Stimulated activated CD8-positive, alpha-beta memory T cell treated with anti-CD3 and anti-CD28 coated beads, Interleukin-7, amount 100 ng/mL, for 24 hours (primary cell): ENCODE measurements around the gene TOB2.

Experiments used
- DNase-seq: peaks from one replicate; pipeline ENCODE4 v3.0.0-alpha.2; 2020; ENCODE audit warnings: low read depth

TOB2 gene, protein sequence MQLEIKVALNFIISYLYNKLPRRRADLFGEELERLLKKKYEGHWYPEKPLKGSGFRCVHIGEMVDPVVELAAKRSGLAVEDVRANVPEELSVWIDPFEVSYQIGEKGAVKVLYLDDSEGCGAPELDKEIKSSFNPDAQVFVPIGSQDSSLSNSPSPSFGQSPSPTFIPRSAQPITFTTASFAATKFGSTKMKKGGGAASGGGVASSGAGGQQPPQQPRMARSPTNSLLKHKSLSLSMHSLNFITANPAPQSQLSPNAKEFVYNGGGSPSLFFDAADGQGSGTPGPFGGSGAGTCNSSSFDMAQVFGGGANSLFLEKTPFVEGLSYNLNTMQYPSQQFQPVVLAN

DNA sequence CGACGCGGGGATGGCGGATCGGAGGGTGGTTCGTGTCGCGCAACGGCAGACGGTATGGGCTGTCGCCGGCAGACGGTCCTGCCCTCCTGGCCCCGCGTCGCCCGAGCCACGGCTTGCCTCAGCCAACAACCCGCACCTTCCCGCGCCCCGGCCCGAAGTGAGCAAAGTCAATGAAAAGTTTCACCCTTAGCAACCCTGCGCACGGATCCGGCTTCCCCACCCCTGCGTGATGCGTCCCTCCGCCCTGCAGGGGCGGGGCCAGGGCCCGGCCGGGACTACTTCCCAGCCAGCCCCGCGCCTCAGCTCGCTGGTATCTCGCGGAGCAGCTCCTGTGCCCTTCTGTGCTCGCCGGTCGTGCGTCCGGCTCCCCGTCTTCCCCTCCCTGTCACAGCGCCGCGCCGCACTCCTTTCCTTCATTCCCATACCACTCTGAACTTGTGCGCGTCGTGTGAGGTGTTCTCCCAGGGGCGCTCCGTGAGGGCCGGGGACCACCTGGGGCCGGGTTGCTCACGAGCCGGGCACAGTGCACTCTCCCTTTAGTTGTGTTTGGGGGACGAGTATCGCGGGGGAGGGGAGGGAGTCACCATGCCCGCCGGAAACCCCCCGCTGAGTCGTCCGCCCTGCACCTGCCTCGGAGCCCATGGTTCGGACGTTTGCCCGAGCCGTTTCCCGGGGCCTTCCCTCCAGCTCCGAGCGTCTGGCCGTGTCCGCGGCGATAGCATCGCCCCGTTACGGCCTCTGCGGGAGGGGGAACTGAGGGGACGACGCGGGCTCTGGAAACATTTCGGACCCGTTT lies at the start of gene TOB2:
TOB2 (minus strand) TSS at position 163 of the 796 bp plus-strand sequence. CDS start 9,456 bp downstream, outside the sequence.
- DNase-seq = peak; percentile 79

DNA sequence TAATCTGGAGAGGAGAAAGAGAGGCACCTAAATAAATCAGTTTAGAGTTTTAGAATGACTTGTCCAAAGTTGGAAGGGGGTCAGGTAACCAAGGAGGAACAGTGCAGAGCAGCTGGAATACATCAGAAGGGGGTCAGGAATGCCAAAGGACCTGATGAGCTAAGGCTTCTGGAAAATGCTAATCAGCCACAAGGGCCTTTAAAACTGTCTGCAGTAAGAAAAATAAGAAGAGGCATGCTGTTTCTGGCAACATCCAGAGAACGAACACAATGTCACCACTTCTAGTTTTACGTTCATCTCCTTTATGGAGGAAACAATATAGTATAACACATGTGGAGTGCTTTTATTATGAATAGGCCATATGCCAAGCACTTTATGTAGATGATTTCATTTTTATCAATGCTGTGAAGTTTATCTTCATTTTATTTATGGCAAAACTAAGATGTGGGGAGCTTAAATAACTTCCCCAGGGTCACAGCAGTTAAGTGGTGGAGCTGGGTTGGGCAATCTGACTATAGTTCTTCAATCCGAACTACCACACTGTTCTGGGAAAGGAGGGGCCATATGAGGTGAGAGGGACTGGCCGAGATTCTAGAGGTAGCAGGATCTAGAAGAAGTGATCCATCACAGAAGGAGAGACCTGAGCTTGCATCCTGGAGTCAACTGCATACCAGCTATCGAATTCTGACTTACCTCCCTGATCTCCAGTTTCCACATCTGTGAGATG lies 44.9 kb upstream of the TOB2 start:
- DNase-seq = no peak

DNA sequence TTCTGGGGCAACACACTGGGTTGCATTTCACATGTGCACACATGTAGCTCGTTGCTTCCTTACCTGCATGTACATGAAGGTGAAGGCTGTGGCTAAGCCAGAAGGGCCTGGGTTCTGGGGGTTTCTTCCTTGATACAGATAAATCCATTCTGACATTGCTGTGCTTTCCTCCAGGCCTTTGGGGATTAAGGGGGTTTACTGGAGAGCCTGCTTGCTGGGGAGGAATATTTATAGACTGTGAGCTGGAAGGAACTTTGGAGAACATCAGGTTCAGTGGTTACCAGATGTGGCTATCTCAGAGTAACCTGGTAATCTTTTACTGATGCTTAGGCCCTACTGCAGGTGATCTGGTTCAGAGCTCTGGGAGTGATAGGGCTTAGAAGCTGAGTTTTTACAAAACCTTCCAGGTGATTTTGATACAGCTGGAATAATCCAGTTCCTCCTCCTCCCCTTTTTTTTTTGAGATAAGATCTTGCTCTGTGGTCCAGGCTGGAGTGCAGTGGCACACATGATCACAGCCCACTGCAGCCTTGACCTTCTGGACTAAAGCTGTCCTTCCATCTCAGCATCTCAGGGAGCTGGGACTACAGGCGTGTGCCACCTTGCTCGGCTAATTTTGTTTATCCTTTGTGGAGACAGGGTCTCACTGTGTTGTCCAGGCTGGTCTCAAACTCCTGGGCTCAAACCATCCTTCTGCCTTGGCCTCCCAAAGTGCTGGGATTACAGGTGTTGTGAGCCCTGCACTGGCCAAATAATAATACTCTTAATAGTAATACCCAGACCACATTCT lies 42.2 kb upstream of the TOB2 start:
- DNase-seq = no peak

DNA sequence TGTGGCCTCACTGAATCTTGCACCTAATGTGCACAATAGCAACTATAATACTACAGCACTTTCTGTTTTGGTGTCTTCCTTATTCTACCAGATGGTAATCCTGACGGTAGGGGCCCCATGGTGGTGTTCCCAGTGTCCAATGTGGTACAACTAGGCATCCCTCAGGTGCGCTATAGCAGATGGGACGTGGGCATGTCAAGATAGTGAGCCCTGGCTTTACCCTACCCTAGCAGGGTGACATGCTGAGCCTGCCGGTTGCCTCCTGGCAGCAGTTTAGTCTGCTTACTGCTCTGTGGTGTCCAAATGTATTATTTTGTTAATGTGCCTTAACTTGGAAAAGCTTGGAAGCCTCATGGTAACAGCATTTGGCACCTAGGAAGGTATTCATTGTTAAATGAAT lies 41.5 kb upstream of the TOB2 start:
- no peak for DNase-seq

DNA sequence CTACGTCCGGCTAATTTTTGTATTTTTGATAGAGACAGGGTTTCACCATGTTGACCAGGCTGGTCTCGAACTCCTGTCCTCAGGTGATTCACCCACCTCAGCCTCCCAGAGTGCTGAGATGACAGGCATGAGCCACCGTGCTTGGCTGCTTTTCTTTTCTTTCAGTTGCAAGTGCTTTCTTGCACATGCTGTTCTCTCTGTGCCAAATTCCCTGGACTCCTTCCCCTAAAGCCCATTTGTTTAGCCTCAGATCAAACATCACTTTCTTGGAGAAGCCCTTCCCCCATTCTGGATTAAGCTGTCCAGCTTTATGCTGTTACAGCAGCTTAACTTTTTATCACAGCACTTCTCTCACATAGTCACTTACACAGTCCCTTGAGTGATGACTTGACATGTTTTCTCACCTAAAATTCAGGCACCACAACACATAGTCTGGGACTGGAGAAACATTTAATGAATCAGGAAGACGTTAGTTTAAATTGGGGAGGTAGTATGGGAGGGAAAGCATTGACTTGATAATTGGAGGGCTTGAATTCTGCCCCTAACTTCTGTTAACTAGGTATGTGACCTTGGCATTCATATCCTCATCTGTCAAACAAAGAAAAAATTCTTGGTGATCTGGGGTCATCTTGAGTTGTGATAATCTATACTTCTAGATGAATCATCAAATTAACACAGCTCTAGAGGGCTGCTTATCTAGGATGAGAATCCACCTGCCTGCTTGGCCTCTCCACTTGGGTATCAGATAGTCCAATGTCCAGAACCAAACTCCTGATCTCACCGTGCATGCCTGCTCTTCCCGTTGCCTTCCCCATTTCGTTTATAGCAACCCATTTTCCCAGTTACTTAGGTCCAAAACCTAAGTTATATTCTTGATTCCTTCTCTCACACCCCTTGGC lies 40.7 kb upstream of the TOB2 start:
- no peak for DNase-seq

DNA sequence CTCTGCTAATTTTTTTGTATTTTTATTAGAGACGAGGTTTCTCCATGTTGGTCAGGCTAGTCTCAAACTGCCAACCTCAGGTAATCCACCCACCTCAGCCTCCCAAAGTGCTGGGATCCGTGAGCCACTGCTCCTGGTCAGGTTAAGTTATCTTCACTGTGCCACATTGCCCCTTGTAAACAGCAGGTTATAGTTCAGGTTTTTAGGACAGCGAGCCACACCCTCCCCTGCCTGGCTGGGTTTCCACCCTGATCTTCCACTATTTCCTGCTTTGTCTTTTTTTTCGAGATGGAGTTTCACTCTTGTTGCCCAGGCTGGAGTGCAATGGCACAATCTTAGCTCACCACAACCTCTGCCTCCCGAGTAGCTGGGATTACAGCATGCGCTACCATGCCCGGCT lies 38.4 kb upstream of the TOB2 start:
- no peak for DNase-seq

DNA sequence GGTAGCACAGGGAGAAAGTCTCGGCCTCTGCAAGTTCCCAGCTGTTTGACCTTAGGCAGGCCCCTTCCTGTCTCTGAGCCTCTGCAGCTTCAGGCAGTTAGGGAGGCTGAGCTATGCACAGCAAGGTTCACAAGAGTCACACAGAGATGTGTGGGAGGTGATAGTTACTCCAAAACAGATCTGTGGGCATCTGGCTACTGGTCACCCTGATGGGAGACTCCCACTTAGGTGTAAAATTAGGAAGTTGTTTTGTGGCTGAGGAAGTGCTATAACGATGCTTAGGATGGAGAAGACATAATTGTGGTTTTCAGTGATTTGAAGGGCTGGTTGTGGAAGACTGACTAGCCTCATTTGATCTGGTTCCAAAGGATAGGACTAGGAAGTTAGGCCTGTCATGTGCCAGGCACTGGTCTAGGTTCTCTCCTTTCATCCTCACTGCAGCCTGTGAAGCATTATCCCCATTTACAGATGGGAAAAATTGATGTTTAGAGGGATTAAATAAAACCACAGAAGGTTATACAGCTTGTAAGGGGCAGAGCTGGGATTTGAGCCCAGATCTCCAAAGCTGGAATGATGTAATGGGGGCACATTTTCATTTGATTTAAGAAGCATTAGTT lies 35.8 kb upstream of the TOB2 start:
- no peak for DNase-seq

DNA sequence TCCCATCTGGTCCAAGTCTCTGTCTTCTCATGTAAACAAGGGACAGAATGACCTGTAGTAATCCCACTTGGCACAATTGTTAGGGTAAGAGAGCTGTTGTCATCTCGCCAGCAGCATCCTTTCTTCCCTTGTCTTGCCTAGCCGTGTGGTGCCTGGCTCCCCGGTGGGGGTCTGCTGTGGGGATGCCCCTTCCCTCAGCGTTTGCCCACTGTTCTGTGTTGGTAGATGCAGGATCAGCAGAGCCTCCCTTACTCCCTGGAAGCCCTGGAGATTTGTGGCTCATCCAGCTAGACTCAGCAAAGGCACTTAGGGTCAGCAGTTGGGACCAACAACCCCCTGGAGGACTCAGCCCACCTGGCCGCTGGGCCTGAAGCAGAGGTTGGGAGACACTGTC lies 35.3 kb upstream of the TOB2 start:
- no peak for DNase-seq

DNA sequence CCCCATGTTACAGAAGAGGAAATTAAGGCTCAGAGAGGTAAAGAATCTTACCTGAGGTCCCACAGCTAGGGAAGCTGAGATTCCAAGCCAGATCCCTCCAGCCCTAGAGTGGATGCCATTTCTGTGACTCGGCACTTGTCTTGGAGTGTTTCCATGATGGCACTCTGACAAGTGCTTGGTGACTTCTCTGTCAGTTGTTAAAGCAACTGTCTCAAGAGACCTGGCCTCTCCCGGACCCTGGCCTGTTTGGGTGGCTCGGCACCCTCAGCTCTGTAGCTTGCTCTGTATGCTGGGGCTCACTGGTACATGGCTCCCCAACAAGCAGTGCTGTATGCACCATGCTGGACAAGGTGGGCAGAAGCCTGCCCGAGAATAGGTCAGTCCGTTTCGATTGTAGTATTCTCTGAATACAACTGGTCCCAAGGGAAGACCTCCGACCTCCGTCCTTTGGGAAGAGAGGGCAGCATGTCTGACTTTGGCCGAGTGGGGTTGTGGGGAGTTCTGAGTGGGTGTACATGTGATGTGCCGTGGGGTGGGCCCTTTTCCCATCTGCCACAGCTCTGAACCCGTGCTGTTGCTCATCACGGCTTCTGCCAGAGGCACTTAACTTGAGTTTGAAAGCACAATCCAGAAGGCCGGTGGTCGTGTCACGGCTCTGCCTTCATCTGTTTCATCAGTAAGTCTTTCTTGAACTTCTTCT lies 34.7 kb upstream of the TOB2 start:
- no peak for DNase-seq

DNA sequence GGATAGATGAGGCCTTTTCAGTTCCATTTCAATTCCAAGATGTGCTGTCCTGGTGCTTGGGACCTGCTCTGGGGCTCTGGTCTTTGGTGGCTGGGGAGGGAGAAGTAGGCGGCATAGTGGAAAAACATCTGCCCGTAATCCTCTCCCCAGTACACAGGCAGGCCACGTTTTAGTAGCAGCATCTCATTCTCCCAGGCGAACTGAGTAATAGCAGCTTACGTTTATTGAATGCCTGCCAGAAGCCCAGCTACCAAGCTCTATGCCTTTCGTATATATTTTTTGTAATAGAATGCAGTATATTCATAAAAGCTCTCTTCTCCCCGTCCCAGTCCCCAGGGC lies 33.8 kb upstream of the TOB2 start:
- no peak for DNase-seq

DNA sequence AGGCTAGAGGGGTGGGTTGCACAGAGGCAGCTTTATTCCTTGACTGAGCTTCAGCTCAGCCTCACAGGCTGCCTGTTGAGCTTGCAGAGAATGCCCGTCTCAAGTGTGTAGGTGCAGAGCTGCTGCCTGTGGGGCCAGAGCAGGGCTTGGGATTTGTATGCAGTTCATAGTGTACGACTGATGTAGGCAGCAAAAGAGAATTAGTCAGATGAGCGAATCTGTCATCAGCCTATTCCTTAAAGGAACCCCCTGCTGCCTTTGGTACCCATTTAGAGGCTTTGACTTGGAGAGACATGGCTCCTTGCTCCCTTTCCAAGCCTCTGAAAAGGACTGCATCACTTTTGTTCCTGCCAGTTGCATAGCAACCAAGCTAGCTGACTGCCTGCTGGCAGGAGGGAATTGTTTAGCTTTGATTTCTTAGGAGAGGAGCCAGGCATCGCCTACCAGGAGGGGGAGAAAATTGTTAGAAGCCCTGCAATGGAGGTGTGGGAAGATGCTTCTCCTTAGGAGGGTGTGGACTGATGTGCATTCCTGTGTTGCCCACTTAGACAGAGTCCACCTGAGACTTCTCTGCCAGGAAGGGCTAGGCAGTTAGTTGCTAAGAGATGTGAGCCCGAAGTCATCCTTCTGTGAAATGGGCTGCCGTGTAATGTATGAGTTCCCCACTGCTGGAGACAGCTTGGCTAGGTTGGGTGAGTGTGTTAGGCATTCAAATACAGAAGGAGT lies 33.2 kb upstream of the TOB2 start:
- no peak for DNase-seq

DNA sequence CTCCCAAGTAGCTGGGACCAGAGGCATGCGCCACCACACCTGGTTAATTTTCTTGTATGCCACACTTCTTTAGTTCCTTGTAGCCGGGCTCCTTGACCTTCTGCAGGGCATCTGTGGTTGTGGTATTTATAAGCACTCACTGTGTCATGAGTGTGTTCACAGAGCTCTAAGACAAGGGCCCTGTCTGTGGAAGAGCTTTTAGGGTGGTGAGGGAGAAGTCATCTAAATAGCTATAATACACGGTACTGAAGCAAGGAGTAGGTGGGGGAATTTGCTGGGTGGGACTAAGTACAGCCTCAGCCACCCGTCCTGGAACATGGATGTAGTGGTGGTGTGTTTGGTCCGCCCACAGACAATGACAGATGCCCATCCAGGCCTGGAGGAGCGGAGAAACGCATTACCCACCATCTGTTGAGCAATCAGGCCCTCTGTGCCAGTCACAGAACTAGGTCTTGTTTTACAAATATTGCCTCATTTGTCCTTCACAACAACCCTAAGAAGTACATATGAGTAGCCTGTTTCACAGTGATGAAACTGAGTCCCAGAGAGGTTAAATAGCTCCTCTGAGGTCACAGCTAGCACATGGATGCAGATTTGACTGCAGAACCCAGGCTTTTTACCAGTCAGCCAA lies 32.4 kb upstream of the TOB2 start:
- DNase-seq = no peak

DNA sequence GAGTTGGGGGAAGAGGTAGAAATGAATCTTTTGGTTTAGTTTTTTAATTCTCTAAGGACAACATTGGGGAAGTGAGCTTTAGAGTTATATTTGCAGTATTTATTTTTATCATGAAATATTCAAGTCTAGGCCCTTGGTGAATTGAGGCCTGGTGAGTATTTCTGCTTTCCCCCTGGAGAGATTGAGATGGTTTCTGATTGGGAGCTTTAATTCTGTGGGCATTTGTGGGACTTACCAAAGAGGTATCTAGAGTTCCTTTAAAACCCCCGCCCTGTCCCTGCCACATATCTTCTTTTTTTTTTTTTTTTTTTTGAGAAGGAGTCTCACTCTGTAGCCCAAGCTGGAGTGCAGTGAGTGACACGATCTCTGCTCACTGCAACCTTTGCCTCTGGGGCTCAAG lies 31.9 kb upstream of the TOB2 start:
- DNase-seq = no peak

DNA sequence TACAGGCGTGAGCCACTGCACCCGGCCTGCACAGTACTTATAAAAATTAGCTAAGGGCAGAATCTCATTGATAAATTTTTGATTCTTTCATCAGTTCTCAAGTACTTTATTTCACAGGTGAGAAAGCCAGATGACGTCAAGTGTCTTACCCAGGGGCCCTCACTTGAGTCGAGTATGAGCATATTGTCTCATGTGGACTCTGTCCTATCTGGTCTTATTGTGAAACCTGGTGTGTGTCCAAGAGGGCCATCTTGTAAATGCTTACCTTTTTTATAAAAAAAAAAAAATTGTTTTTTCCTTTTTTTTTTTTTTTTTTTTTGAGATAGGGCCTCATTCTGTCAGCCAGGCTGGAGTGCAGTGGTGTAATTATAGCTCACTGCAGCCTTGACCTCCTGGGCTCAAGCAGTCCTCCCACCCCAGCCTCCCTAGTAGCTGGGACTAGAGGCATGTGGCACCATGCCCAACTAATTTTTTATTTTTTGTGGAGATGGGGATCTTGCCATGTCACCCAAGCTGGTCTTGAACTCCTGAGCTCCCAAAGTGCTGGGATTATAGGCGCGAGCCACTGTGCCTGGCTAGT lies 28.4 kb upstream of the TOB2 start:
- DNase-seq = no peak

DNA sequence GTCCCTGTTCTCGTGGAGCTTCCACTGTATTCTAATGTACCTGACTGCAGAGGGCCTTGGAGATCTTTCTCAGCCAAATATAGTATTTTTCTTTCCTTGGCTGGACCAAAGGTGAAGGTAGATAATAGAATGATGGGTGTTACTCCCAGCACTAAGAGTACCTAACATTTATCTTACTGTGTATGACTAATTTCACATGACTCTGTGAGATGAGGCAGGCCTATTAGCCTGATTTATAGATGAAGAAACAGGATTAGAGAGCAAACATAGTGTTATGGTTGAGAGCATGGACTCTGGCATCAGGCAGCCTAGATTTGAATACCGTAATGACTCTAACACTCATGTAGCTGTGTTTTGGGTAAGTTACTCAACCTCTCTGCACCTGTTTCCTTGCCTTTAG lies 25.0 kb upstream of the TOB2 start:
- DNase-seq = no peak

DNA sequence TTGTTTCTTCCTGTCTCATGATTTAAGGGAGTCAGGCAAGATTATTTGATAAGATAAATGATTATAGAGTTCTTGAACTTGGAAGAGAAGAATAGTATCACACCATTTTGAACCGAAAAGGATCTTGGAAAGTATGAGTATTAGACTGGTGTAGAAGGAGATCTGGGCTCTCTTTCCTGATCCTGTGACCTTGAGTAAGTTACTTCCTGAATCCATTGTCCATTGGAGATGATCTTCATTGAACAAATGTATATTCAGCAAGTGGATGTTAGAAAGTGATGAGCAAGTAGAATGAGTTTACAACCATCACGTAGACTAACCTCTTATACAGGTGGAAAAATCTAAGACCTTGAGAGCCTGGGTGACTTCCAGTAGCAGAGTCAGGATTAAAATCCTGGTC lies 24.3 kb upstream of the TOB2 start:
- no peak for DNase-seq

DNA sequence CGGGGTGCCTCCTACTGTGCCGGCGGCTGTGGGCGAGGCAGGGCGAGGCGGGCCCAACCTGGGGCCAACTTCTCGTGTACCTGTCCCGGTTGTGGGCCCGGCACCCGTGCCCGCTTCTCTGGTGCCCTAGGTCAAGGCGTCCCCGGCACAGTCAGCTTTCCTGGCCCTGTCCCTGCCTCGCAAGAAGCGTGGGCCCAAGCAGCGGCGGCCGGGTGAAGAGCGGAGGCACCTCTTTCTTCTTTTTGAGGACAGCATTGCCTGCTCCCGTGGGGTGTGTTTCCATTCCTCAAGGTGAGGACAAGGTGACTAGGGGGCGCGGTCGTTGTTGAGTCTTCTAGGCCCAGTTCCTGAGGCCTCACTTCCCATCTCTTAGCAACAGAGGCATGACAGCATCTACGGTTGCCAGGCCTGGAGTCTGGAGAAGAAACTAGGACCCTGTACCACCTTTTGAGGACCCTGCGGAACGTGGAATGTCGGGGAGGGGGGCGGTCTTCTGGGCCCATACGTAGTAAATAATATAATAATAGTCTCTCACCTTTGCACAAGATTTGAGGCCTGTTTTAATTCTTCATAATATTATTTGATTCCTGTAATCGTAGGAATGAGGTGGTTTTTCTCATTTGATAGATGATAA lies 22.7 kb upstream of the TOB2 start:
- DNase-seq = no peak
